Adrenal gland (tissue), 5 donors: ENCODE results near the gene WASL.

Source experiments
- CTCF ChIP-seq, 6 experiments: fragments of 450-650 bp in 4 of 6; fragments of 200-600 bp in 2 of 6; sonication (generic) in 1 of 6; IDR thresholded peaks; 1 replicate in 5 of 6; 2 replicates in 1 of 6; pipeline versions ENCODE4 v1.5.1 to v1.8.0; 2016 to 2021; ENCODE audit warnings: antibody characterized with exemption in 6 of 6, mild to moderate bottlenecking in 2 of 6, moderate library complexity in 1 of 6
- POLR2A ChIP-seq, 2 donors: fragments of 450-650 bp; IDR thresholded peaks; one replicate each; pipeline ENCODE4 v1.6.1; 2017; ENCODE audit warnings: antibody characterized with exemption in 2 of 2, mild to moderate bottlenecking in 2 of 2, moderate library complexity in 1 of 2
- donor health status: DM: no; HTN: no; CAD: no.

DNA sequence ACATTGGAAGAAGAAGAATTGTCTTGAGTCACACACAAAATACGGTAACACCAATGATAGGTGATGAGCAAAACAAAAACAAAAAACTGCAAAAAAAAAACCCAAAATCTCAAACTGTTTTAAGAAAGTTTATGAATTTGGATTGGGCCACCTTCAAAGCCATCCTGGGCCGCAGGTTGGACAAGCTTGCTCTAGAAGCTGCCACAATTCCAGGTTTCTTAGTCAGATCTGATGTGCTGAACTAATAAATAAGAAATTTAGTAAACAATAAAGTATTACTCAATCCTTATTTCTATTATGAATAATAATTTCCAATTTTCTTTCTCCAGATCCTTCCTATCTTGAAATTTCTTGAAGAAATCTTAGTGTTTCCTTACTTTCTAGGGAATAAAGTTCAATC is 10.0 kb downstream of the WASL start:
- TF ChIP-seq CTCF (IDR thresholded peaks at IDR 0.05) (no peak), POLR2A (IDR thresholded peaks at IDR 0.05) (no peak)
